ENCODE results near the gene RCBTB2.

Gene RCBTB2

GRCh38 chr13:48487968-48488367 lies 44.9 kb downstream of the RCBTB2 start:
- Histone ChIP-seq H3K9me3 (ENCODE audit: control insufficient read depth, low read length) (no peaks in the 10 kb centered on the region), H3K4me3 (ENCODE audit: insufficient read depth, low read depth, low read length) (no peak overlapping the region), H3K27ac (ENCODE audit: insufficient read depth, low read depth, low read length, poor library complexity, severe bottlenecking) (no peak overlapping the region), H3K27me3 (ENCODE audit: control insufficient read depth, insufficient read depth, low read length, poor library complexity, severe bottlenecking) (no peaks in the 10 kb centered on the region), H3K36me3 (ENCODE audit: control insufficient read depth, insufficient read depth, low read length) (peaks cover 15% of the 10 kb centered on the region), H3K4me1 (ENCODE audit: control insufficient read depth, insufficient read depth, low read length) (no peaks in the 10 kb centered on the region)
- WGBS, 2 experiments, result 84 to 88% methylated on average over 2 of the region's 2 CpGs

- H3K36me3 ChIP-seq (ENCODE audit: control insufficient read depth, insufficient read depth, low read length), result peaks cover 15% of the 10 kb centered on the region
- H3K4me1 ChIP-seq (ENCODE audit: control insufficient read depth, insufficient read depth, low read length), result no peaks in the 10 kb centered on the region
- no peak overlapping the region for H3K4me3 ChIP-seq (ENCODE audit: insufficient read depth, low read depth, low read length)
- H3K27ac ChIP-seq (ENCODE audit: insufficient read depth, low read depth, low read length, poor library complexity, severe bottlenecking), result no peak overlapping the region
- 90% methylated on average over 5 of the region's 5 CpGs for WGBS, 2 experiments
- H3K9me3 ChIP-seq (ENCODE audit: control insufficient read depth, low read length), result no peaks in the 10 kb centered on the region
- H3K27me3 ChIP-seq (ENCODE audit: control insufficient read depth, insufficient read depth, low read length, poor library complexity, severe bottlenecking), result no peaks in the 10 kb centered on the region
Observed at GRCh38 chr13:48486836-48487235, 46.0 kb downstream of the RCBTB2 start.

- no peak overlapping the region for H3K4me3 ChIP-seq (ENCODE audit: insufficient read depth, low read depth, low read length)
- no peak overlapping the region for H3K27ac ChIP-seq (ENCODE audit: insufficient read depth, low read depth, low read length, poor library complexity, severe bottlenecking)
- no peaks in the 10 kb centered on the region for H3K27me3 ChIP-seq (ENCODE audit: control insufficient read depth, insufficient read depth, low read length, poor library complexity, severe bottlenecking)
- H3K4me1 ChIP-seq (ENCODE audit: control insufficient read depth, insufficient read depth, low read length), result no peaks in the 10 kb centered on the region
- no peaks in the 10 kb centered on the region for H3K9me3 ChIP-seq (ENCODE audit: control insufficient read depth, low read length)
- H3K36me3 ChIP-seq (ENCODE audit: control insufficient read depth, insufficient read depth, low read length), result peaks cover 15% of the 10 kb centered on the region
Observed at GRCh38 chr13:48486362-48486761, 46.5 kb downstream of the RCBTB2 start.

GRCh38 chr13:48485432-48485831 lies 47.4 kb downstream of the RCBTB2 start:
- Histone ChIP-seq H3K27me3 (ENCODE audit: control insufficient read depth, insufficient read depth, low read length, poor library complexity, severe bottlenecking) (no peaks in the 10 kb centered on the region), H3K27ac (ENCODE audit: insufficient read depth, low read depth, low read length, poor library complexity, severe bottlenecking) (no peak overlapping the region), H3K4me1 (ENCODE audit: control insufficient read depth, insufficient read depth, low read length) (no peaks in the 10 kb centered on the region), H3K4me3 (ENCODE audit: insufficient read depth, low read depth, low read length) (no peak overlapping the region), H3K9me3 (ENCODE audit: control insufficient read depth, low read length) (no peaks in the 10 kb centered on the region), H3K36me3 (ENCODE audit: control insufficient read depth, insufficient read depth, low read length) (peaks cover 15% of the 10 kb centered on the region)
- WGBS, 2 experiments, result 91 to 94% methylated on average over 3 of the region's 3 CpGs

- Histone ChIP-seq H3K9me3 (ENCODE audit: control insufficient read depth, low read length) (no peaks in the 10 kb centered on the region), H3K4me3 (ENCODE audit: insufficient read depth, low read depth, low read length) (no peak overlapping the region), H3K27ac (ENCODE audit: insufficient read depth, low read depth, low read length, poor library complexity, severe bottlenecking) (no peak overlapping the region), H3K4me1 (ENCODE audit: control insufficient read depth, insufficient read depth, low read length) (no peaks in the 10 kb centered on the region), H3K27me3 (ENCODE audit: control insufficient read depth, insufficient read depth, low read length, poor library complexity, severe bottlenecking) (no peaks in the 10 kb centered on the region), H3K36me3 (ENCODE audit: control insufficient read depth, insufficient read depth, low read length) (peaks cover 11% of the 10 kb centered on the region)
- WGBS, 2 experiments, result 97 to 98% methylated on average over 3 of the region's 3 CpGs
Observed at GRCh38 chr13:48483575-48483974, 49.3 kb downstream of the RCBTB2 start.

- H3K4me1 ChIP-seq (ENCODE audit: control insufficient read depth, insufficient read depth, low read length), result no peaks in the 10 kb centered on the region
- 82 to 100% methylated on average over 1 of the region's 1 CpG for WGBS, 2 experiments
- H3K4me3 ChIP-seq (ENCODE audit: insufficient read depth, low read depth, low read length), result no peak overlapping the region
- peaks cover 4% of the 10 kb centered on the region for H3K36me3 ChIP-seq (ENCODE audit: control insufficient read depth, insufficient read depth, low read length)
- H3K27me3 ChIP-seq (ENCODE audit: control insufficient read depth, insufficient read depth, low read length, poor library complexity, severe bottlenecking), result no peaks in the 10 kb centered on the region
- no peaks in the 10 kb centered on the region for H3K9me3 ChIP-seq (ENCODE audit: control insufficient read depth, low read length)
- no peak overlapping the region for H3K27ac ChIP-seq (ENCODE audit: insufficient read depth, low read depth, low read length, poor library complexity, severe bottlenecking)
Observed at GRCh38 chr13:48478391-48478790, 54.5 kb downstream of the RCBTB2 start.

GRCh38 chr13:48477191-48477855 lies 55.6 kb downstream of the RCBTB2 start:
- H3K36me3 ChIP-seq (ENCODE audit: control insufficient read depth, insufficient read depth, low read length), result peaks cover 4% of the 10 kb centered on the region
- H3K4me3 ChIP-seq (ENCODE audit: insufficient read depth, low read depth, low read length), result no peak overlapping the region
- no peaks in the 10 kb centered on the region for H3K27me3 ChIP-seq (ENCODE audit: control insufficient read depth, insufficient read depth, low read length, poor library complexity, severe bottlenecking)
- no peaks in the 10 kb centered on the region for H3K9me3 ChIP-seq (ENCODE audit: control insufficient read depth, low read length)
- no peak overlapping the region for H3K27ac ChIP-seq (ENCODE audit: insufficient read depth, low read depth, low read length, poor library complexity, severe bottlenecking)
- no peaks in the 10 kb centered on the region for H3K4me1 ChIP-seq (ENCODE audit: control insufficient read depth, insufficient read depth, low read length)
- WGBS, 2 experiments, result 80 to 100% methylated on average over 1 of the region's 2 CpGs

- Histone ChIP-seq H3K4me3 (ENCODE audit: insufficient read depth, low read depth, low read length) (no peak overlapping the region), H3K27ac (ENCODE audit: insufficient read depth, low read depth, low read length, poor library complexity, severe bottlenecking) (no peak overlapping the region), H3K4me1 (ENCODE audit: control insufficient read depth, insufficient read depth, low read length) (no peaks in the 10 kb centered on the region), H3K27me3 (ENCODE audit: control insufficient read depth, insufficient read depth, low read length, poor library complexity, severe bottlenecking) (no peaks in the 10 kb centered on the region), H3K9me3 (ENCODE audit: control insufficient read depth, low read length) (no peaks in the 10 kb centered on the region), H3K36me3 (ENCODE audit: control insufficient read depth, insufficient read depth, low read length) (peaks cover 4% of the 10 kb centered on the region)
- WGBS, 2 experiments, result 70 to 72% methylated on average over 4 of the region's 4 CpGs
Observed at GRCh38 chr13:48476686-48477085, 56.2 kb downstream of the RCBTB2 start.

GRCh38 chr13:48476215-48476614 lies 56.7 kb downstream of the RCBTB2 start:
- peaks cover 4% of the 10 kb centered on the region for H3K36me3 ChIP-seq (ENCODE audit: control insufficient read depth, insufficient read depth, low read length)
- no peak overlapping the region for H3K27ac ChIP-seq (ENCODE audit: insufficient read depth, low read depth, low read length, poor library complexity, severe bottlenecking)
- no peaks in the 10 kb centered on the region for H3K9me3 ChIP-seq (ENCODE audit: control insufficient read depth, low read length)
- no peak overlapping the region for H3K4me3 ChIP-seq (ENCODE audit: insufficient read depth, low read depth, low read length)
- no peaks in the 10 kb centered on the region for H3K4me1 ChIP-seq (ENCODE audit: control insufficient read depth, insufficient read depth, low read length)
- no peaks in the 10 kb centered on the region for H3K27me3 ChIP-seq (ENCODE audit: control insufficient read depth, insufficient read depth, low read length, poor library complexity, severe bottlenecking)

GRCh38 chr13:48475230-48475629 lies 57.6 kb downstream of the RCBTB2 start:
- Histone ChIP-seq H3K4me3 (ENCODE audit: insufficient read depth, low read depth, low read length) (no peak overlapping the region), H3K27me3 (ENCODE audit: control insufficient read depth, insufficient read depth, low read length, poor library complexity, severe bottlenecking) (no peaks in the 10 kb centered on the region), H3K9me3 (ENCODE audit: control insufficient read depth, low read length) (no peaks in the 10 kb centered on the region), H3K27ac (ENCODE audit: insufficient read depth, low read depth, low read length, poor library complexity, severe bottlenecking) (no peak overlapping the region), H3K36me3 (ENCODE audit: control insufficient read depth, insufficient read depth, low read length) (peaks cover 4% of the 10 kb centered on the region), H3K4me1 (ENCODE audit: control insufficient read depth, insufficient read depth, low read length) (no peaks in the 10 kb centered on the region)
- 89 to 93% methylated on average over 2 of the region's 2 CpGs for WGBS, 2 experiments
